DMS53 treated with DMSO at 0.1 percent for 48 hours (cell line): Measurements from ENCODE around the gene DNAH9.

ENCODE experiments used
- DNase-seq: peaks from one replicate; lab custom pipeline; 2025; ENCODE audit not compliant: unreplicated experiment; lab: John Stamatoyannopoulos, UW

The DNAH9 gene

DNA sequence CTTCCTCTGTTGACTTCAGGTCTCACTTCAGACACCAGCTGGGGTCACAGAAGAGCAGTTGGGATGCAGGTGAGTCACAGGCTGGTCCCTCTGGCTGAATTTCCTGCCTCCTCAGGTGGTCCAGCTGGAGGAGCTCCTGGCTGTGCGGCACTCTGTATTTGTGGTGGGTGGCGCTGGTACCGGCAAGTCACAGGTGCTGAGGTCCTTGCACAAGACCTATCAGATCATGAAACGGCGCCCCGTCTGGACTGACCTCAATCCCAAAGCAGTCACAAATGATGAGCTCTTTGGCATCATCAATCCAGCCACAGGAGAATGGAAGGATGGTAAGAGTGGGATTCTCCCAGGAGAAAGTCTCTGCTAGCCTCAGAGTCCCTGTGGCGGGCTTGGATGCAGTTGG, 149.2 kb downstream of the DNAH9 start:
- DNase-seq = no peak

DNA sequence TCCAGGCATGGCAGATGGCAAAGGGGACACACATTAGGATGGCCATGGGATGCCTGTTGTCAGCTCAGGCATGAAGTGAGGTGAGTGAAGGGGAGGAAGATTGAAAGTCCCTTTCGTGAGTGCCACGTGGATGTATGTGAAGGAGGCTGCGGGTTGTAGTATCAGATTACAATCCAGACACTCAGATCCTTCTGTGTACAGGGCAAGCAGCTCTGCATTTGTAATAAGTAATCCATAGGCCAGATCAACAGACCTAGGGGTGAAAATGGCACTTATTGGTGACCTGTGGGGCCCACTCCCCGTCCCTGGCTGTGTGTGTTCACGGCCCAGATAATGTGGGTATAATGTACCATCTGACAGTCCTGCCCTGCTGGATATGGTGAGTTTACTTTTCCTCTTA, 159.5 kb downstream of the DNAH9 start:
- no peak for DNase-seq

DNA sequence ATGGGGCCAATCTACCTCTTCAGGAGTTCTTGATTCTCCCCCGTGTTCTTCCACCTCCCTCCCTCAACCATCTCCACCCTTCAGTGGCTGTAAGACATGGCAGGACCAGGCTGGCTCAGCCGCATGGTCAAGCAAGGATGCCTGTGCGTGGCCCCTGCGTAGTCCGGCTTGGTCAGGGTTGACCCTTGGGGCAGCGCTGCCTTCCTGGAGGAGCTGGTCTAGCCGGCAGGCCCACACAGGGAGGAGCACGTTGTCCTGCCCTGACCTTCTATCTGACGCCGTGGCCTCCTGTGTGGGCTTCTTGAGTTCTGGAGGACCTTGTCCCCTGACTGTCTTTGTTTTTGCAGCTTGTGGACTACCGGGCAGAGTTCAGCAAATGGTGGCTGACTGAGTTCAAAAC, 169.8 kb downstream of the DNAH9 start:
- DNase-seq = no peak

DNA sequence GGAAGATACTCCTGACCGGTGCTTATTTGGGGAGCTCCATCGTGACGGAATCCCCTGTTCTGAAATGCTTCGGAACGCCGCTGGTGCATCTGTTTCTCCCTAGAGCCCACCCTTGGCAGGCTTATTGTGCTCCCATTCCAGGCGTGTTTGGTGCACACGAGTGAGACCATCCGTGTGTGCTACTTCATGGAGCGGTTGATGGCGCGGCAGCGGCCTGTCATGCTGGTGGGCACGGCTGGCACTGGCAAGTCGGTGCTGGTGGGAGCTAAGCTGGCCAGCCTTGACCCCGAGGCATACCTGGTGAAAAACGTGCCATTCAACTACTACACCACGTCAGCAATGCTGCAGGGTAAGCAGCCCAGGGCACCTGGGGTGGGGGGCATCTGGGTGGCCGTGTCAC, 170.7 kb downstream of the DNAH9 start:
- no peak for DNase-seq

GRCh38 chr17:11772031-11772430, 173.8 kb downstream of the DNAH9 start:
- DNase-seq = no peak

GRCh38 chr17:11779892-11780291, 181.6 kb downstream of the DNAH9 start:
- no peak for DNase-seq

DNA sequence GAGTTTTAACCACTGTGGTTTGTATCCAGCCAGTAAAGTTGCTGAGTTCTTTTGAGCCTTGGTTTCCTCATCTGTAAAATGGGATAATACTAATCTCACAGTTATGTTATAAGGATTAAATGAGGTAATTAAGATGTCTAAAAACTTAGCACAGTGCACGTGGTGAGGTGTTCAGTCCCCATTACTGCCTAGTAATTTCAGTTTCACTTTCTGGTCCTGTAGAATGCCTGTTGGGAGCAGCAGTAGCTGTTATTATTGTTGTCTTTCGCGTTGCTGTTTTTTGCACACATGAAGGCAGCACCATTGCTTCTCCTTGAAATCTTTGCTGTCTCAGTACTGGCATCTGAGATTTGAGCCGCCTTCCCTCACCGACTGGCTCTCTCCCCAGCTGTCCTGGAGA, 182.4 kb downstream of the DNAH9 start:
- no peak for DNase-seq

- DNase-seq = no peak
Observed at GRCh38 chr17:11786711-11787438, 188.6 kb downstream of the DNAH9 start.

GRCh38 chr17:11795906-11796305, 197.6 kb downstream of the DNAH9 start:
- DNase-seq = no peak

DNA sequence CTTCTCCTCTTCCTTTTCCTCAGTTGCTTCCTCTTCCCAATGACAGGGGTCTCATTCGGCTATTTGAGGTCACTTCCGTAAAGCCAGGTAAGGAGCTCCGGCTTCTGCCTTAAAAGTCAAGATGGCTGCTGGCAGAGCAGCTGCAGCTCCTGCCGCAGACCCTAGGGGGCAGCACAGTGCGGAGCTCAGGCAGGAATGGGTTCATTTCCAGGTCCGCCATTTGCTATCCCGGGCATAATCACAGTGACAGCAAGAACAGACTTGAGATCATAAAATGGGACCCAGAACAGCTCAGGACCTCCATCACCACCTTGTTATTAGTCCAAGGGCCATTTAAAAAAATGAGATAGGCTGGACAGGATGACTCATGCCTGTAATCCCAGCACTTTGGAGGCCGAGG, 199.5 kb downstream of the DNAH9 start:
- DNase-seq = no peak

GRCh38 chr17:11803231-11803969, 205.1 kb downstream of the DNAH9 start:
- no peak for DNase-seq

- no peak for DNase-seq
Observed at GRCh38 chr17:11805138-11805537, 206.9 kb downstream of the DNAH9 start.

GRCh38 chr17:11805952-11806351, 207.7 kb downstream of the DNAH9 start:
- no peak for DNase-seq

- DNase-seq = no peak
Observed at GRCh38 chr17:11807606-11808005, 209.3 kb downstream of the DNAH9 start.

DNA sequence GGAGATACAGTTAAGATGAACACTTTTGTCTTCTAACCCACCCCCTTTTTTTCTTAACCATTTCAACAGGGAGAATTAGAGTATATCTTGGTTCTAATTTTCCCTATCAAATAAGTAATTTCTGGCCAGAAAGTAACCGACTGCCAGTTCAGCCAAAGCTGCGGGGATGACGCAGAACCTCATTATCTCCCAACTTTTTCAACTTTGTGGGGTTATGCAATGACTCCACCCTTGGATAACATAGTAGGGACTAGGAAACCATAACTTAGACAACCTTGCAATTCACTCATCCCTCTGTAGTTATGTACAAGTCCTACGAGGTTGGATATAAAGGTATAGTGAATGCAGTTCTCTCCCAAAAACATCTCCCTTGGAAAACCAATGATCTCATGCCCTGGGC, 215.0 kb downstream of the DNAH9 start:
- no peak for DNase-seq

GRCh38 chr17:11813871-11814270, 215.6 kb downstream of the DNAH9 start:
- no peak for DNase-seq

DNA sequence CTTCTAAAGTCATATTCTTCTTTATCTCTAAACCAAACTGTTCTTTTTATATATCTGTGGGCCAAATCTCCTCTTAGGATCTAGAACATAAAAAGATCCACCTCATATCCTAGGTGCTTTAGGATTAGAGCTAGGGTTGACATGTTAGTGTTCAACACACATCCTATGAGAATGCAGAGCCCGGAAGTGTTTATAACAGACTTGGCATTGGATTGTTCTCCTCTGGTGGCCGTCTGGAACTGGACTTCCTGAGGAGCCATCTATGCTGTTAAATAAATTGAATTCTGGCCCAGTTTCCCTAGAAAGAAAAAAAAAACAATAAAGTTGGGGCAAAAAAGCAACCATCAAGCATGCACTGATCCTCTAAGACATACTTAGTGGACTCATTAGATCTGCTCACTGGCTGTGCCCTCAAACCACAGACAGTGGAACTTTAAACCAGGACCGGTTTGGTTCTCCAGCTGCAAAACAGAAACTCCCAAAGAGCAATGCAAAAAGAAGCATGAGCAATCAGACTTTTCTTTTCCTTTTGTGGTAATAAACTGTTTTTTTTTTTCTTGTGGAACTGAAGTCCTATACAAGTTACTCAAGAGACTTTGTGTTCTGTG, 216.5 kb downstream of the DNAH9 start:
- DNase-seq = no peak

DNA sequence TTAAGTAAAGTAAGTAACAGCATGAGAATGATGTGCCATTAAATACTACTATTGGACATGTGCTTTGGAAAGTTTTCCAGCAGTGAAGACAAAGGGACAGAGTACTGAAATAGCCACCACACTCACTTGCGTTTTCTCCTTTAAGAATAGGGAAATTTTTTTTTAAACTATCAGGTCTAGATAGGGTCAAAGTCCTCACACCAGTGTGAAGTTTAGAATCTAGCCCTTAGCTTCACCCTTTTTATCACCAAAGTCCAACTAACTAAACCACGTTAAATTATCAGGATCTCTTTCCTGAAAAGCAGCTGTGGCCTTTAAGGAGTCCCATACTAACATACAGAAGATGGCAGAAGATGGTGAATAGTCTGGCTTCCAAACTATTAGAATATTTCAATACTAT, 218.1 kb downstream of the DNAH9 start:
- DNase-seq = no peak

DNA sequence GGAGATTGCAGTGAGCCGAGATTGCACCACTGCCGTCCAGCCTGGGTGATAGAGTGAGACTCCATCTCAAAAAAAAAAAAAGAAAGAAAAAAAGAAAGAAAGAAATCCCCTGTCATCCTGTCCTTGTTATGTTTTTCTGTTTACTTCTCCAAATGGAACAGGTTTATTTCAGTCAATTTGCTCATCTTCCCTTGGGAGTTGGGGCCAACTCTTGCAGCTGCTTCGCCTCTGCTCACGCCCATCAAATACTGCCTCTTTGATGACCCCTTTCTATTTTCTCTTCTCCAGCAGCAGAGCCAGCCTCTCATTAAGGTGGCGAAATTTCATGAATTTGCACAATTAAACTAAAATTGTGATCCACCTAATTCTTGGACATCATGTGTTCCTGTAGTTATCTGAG, 225.6 kb downstream of the DNAH9 start:
- DNase-seq = no peak

DNA sequence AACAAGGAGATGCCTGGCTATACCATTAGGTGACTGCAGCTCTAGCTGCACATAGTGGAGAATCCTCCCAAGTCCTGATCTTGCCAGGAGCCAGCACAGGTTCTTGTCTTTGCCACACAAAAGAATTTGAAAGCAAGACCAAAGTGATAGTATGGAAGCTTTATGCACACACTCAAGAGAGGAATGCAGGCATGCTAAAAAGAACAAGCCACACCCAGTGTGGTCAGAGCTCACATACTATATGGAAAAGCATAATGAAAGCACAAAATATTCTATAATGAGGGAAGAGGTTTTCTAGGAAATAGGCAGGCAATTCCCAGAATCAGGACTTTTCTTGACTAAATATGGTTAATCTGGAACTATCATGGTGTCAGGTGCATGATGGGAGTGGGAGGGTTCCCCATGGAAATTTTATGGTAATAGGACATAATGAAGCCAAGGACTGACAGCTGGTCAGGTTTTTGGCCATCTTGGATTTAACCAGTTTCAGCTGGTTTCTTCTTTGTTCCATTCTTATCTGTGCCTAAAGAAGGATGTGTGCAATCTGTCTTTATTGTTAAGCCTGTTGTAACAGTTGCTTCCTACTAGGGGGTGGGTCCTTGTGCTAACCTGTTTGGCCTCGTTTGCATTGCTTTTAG, 227.4 kb downstream of the DNAH9 start:
- no peak for DNase-seq

DNA sequence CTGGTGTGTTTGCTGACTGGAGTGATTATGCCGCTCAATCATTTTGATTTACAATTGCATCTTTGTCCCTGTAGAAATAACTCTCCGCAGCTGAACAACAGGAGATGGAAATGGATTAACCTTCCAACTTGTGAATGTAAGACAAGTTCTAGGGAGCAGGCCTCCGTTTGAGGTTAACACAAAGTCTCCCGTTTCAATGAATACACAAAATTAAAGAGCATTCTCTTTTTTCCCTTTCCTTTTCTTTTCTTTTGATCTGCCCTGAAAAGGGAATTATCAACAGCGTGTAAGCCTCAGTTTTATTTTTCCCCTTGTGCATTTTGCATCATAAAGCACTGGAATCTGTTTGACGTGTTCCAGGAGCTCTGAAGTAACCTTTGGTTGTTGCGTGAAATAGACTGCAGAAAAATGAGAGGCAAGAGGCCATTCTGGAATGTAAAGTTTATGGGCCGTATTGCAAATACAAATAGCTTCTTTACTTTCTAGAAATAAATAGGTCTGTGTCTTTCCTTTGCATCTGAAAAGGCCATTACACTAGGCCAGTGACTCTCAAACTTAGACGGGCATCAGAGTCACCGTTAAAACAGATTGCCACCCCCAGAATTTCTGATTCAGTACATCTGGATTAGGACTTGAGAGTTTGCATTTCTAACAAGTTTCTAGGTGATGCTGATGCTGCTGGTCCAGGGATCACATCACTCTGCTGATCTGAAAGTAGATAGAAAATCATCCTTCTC, 234.3 kb downstream of the DNAH9 start:
- no peak for DNase-seq
